ENCODE data around the gene NDUFS1. TPM values are rescaled to one million over a fixed set of nuclear protein-coding genes. Genes with fewer than 3 reads are reported as not detected.

The NDUFS1 gene
- total and polyA plus RNA-seq, 2 of the 8 experiments (the other 6 are each of a cell fraction or from before 2014, with no cell fraction given) = 42.1 to 97.0 TPM

DNA sequence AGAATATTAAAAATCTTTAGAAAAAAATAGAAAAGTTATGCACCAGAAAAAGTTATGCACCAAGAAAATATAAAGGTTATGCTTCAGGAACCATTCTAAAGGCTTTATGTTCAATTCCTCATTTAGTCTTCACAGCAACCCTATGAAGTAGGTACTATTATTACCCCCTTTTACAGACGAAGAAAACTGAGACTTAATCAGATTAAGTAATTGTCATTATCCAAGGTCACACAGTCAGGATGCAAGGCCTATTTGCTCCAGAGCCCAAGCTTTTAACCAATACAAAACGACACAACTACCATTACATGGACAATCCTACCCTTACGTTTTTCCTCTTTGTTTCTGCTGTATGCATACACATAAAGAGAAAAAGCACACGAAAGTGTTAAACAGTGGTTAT is 78.3 kb downstream of the NDUFS1 start:
- Histone ChIP-seq H2BK20ac (ENCODE audit: low read length) (no peak overlapping the region), H2AFZ (ENCODE audit: low read length) (no peak overlapping the region), H3K23me2 (ENCODE audit: low read depth, low read length) (peaks cover 8% of the 10 kb centered on the region), H2BK5ac (ENCODE audit: low read depth, low read length) (no peak overlapping the region), H3K18ac (ENCODE audit: extremely low read depth, low read length) (no peak overlapping the region; the same call in 1 of the 2 replicates), H4K91ac (replicated peaks; ENCODE audit: insufficient read length, low read length) (peak overlapping the region; percentile 83), H2BK15ac (ENCODE audit: low read length) (no peak overlapping the region), H4K8ac (ENCODE audit: extremely low read depth, insufficient read depth, low read length) (no peak overlapping the region), H3K9me3 (ENCODE audit: insufficient read depth in 2 of 2, low read depth in 1 of 2, low read length in 1 of 2) (no peaks in the 10 kb centered on the region), H2BK120ac (replicated peaks; ENCODE audit: low read depth, low read length) (no peak overlapping the region), H2AK5ac (ENCODE audit: low read depth, low read length) (no peak overlapping the region), H3K4ac (replicated peaks; ENCODE audit: insufficient read length, low read depth, low read length) (no peak overlapping the region), H3K4me1 (replicated peaks in 1 of 4; ENCODE audit: control insufficient read depth in 3 of 4, insufficient read depth in 4 of 4, low read length in 3 of 4) (peaks cover 4 to 25% (median 19%) of the 10 kb centered on the region in 4 experiments; a peak in 6 of 7 replicates), H3K4me2 (ENCODE audit: insufficient read depth in 1 of 2, low read depth in 2 of 2, low read length in 2 of 2) (no peak overlapping the region; a peak in 1 of 4 replicates), H3K27me3 (replicated peaks in 1 of 4; ENCODE audit: control insufficient read depth in 3 of 4, extremely low read depth in 1 of 4, insufficient read depth in 3 of 4, low read length in 3 of 4) (no peaks in the 10 kb centered on the region), H3K4me3 (ENCODE audit: extremely low read depth in 1 of 4, insufficient read depth in 2 of 4, low read depth in 3 of 4, low read length in 4 of 4) (peak overlapping the region in 1 of 4 experiments; percentile 19; a peak in 1 of 8 replicates), H3K23ac (ENCODE audit: insufficient read length) (no peak overlapping the region), H3K9ac (replicated peaks in 1 of 4; ENCODE audit: extremely low read depth in 1 of 4, low read depth in 3 of 4, low read length in 3 of 4) (no peak overlapping the region), H3K56ac (replicated peaks; ENCODE audit: insufficient read length, low read depth, low read length) (no peak overlapping the region), H3K79me2 (ENCODE audit: control insufficient read depth in 1 of 2, insufficient read depth in 2 of 2, low read length in 2 of 2) (peaks cover 0 to 69% of the 10 kb centered on the region in 2 experiments; a peak in 3 of 4 replicates), H4K20me1 (replicated peaks in 1 of 2; ENCODE audit: control insufficient read depth in 1 of 2, insufficient read depth in 2 of 2, low read length in 2 of 2) (no peaks in the 10 kb centered on the region), H4K5ac (ENCODE audit: insufficient read length, low read depth, low read length) (peak overlapping the region; percentile 71), H3K79me1 (ENCODE audit: low read depth, low read length) (no peaks in the 10 kb centered on the region; the same call in 1 of the 2 replicates), H3K27ac (ENCODE audit: low read depth, low read length) (no peak overlapping the region; the same call in 1 of the 2 replicates), H3K36me3 (ENCODE audit: control insufficient read depth in 2 of 4, insufficient read depth in 4 of 4, low read length in 3 of 4) (no peaks in the 10 kb centered on the region), H2BK12ac (ENCODE audit: low read depth, low read length) (peak overlapping the region; percentile 32), H3K14ac (ENCODE audit: insufficient read length) (no peak overlapping the region)
- FAIRE-seq (no peak), DNase-seq (ENCODE audit: low read depth in 1 of 2, low spot score in 2 of 2) (no peak)
- 55% methylated on average over 4 of the region's 4 CpGs; no CpG with 5 or more reads in 1 of the 2 experiments for WGBS, 2 experiments (ENCODE audit: extremely low coverage in 1 of 2, insufficient coverage in 1 of 2, insufficient read length in 1 of 2, insufficient replicate concordance in 2 of 2, low coverage in 1 of 2, low lambda C conversion rate in 2 of 2, missing lambda C conversion rate in 1 of 2)
- POLR2A ChIA-PET (ENCODE audit: partially characterized antibody) = interaction anchor here (1.4 to 1.8 kb wide), 4 partner anchors 10 to 32 kb away, joined by 3 to 9 read pairs (median 7); no protein-coding TSS in a partner anchor
- CTCF ChIA-PET (ENCODE audit: partially characterized antibody) = interaction anchor here (1.4 kb wide), 1 partner anchor 76 kb away, joined by 3 read pairs; no protein-coding TSS in a partner anchor
- TF ChIP-seq GABPA (IDR thresholded peaks at IDR 0.05; ENCODE audit: borderline replicate concordance, insufficient read depth, low read length) (no peak), SP4 (IDR thresholded peaks at IDR 0.05; ENCODE audit: low read length) (no peak), ASH2L (IDR thresholded peaks at IDR 0.05; ENCODE audit: low read length) (no peak), CREB1 (IDR thresholded peaks at IDR 0.05) (no peak), CBX5 (IDR thresholded peaks at IDR 0.05; ENCODE audit: low read depth, low read length) (no peak), PHF8 (conservative IDR thresholded peaks at IDR 0.05; ENCODE audit: low read depth, low read length) (no peak), SIN3A (conservative IDR thresholded peaks at IDR 0.05 in 1 of 2, IDR thresholded peaks at IDR 0.05 in 1 of 2; ENCODE audit: low read depth in 1 of 2, low read length in 2 of 2) (no peak), KDM1A (IDR thresholded peaks at IDR 0.05; ENCODE audit: borderline replicate concordance, low read length) (no peak), SP1 (IDR thresholded peaks at IDR 0.05; ENCODE audit: low read depth, low read length) (no peak)

All from H1 (cell line).